Body of pancreas (tissue), 4 donors: ENCODE data around the gene KIRREL3.

Source experiments
- POLR2A ChIP-seq, 3 donors: fragments of 450-650 bp; IDR thresholded peaks; one replicate each; pipeline ENCODE4 v1.6.1; 2016; ENCODE audit warnings: antibody characterized with exemption in 3 of 3, mild to moderate bottlenecking in 2 of 3
- TF ChIP-seq, protein P1 (sequence below), 7 experiments: fragments of 450-650 bp in 4 of 7; fragments of 200-600 bp in 3 of 7; sonication (generic) in 3 of 7; IDR thresholded peaks; one replicate each; pipeline ENCODE4 v1.5.1; 2016 to 2019; ENCODE audit warnings: antibody characterized with exemption in 7 of 7

GRCh38 chr11:126522606-126523005 lies 478.0 kb downstream of the KIRREL3 start:
- TF ChIP-seq, protein P1, sequence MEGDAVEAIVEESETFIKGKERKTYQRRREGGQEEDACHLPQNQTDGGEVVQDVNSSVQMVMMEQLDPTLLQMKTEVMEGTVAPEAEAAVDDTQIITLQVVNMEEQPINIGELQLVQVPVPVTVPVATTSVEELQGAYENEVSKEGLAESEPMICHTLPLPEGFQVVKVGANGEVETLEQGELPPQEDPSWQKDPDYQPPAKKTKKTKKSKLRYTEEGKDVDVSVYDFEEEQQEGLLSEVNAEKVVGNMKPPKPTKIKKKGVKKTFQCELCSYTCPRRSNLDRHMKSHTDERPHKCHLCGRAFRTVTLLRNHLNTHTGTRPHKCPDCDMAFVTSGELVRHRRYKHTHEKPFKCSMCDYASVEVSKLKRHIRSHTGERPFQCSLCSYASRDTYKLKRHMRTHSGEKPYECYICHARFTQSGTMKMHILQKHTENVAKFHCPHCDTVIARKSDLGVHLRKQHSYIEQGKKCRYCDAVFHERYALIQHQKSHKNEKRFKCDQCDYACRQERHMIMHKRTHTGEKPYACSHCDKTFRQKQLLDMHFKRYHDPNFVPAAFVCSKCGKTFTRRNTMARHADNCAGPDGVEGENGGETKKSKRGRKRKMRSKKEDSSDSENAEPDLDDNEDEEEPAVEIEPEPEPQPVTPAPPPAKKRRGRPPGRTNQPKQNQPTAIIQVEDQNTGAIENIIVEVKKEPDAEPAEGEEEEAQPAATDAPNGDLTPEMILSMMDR (IDR thresholded peaks at IDR 0.05), result no peak
- TF ChIP-seq POLR2A (IDR thresholded peaks at IDR 0.05), result no peak
